Gastroesophageal sphincter (tissue), 2 donors: ENCODE results near the gene RDH16.

ENCODE experiments used
- POLR2A ChIP-seq, 2 donors: fragments of 450-650 bp; IDR thresholded peaks; one replicate each; pipeline ENCODE4 v1.6.1; 2017; ENCODE audit warnings: antibody characterized with exemption in 2 of 2, mild to moderate bottlenecking in 2 of 2, moderate library complexity in 1 of 2
- POLR2AphosphoS5 ChIP-seq: sonication (generic); formaldehyde crosslinking; IDR thresholded peaks from one replicate; pipeline ENCODE4 v1.6.1; 2017; ENCODE audit warnings: antibody characterized with exemption

DNA sequence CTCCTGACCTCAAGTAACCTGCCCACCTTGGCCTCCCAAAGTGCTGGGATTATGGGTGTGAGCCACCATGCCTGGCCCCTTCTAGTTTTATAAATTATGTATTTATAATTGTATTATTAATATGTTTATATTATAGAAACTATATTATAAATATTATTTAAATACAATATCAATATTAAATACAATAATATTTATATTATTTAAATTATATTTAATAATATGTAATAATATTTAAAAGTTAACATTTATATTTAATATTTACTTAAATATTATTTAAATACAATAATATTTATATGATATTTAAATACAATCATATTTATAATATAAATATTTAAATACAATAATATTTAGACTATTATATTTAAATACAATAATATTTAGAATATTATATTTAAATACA is 43.2 kb downstream of the RDH16 start:
- TF ChIP-seq POLR2AphosphoS5 (no peak), POLR2A (IDR thresholded peaks at IDR 0.05) (no peak)
